Fibroblast of lung (primary cell): ENCODE measurements around the gene SMC1A. TPM values are rescaled to one million over a fixed set of nuclear protein-coding genes. Genes with fewer than 3 reads are reported as not detected.

Source experiments
- DNase-seq, 2 donors: peaks; one replicate each; pipeline versions ENCODE4 v3.0.0 to v3.0.0-alpha.2; 2010; ENCODE audit warnings: low read depth in 2 of 2
- H2AFZ ChIP-seq: 2 replicates; pipeline ENCODE4 v1.5.1; 2012; ENCODE audit warnings: low read length, control low read depth, inconsistent platforms
- H3K27ac ChIP-seq: 2 replicates; pipeline ENCODE4 v1.5.1; 2011; ENCODE audit warnings: low read length, control low read depth; ENCODE audit not compliant: insufficient read depth
- H3K27me3 ChIP-seq: 2 replicates; pipeline ENCODE4 v1.5.1; 2011; ENCODE audit warnings: mild to moderate bottlenecking, low read length; ENCODE audit not compliant: control insufficient read depth, insufficient read depth
- H3K36me3 ChIP-seq: 2 replicates; pipeline ENCODE4 v1.5.1; 2011; ENCODE audit warnings: low read length; ENCODE audit not compliant: control insufficient read depth, insufficient read depth
- H3K4me1 ChIP-seq: 2 replicates; pipeline ENCODE4 v1.5.1; 2011; ENCODE audit warnings: low read length; ENCODE audit not compliant: control insufficient read depth, insufficient read depth; ENCODE audit errors: extremely low read depth
- H3K4me2 ChIP-seq: 2 replicates; pipeline ENCODE4 v1.5.1; 2011; ENCODE audit warnings: low read length, control low read depth; ENCODE audit not compliant: insufficient read depth; ENCODE audit errors: extremely low read depth
- H3K4me3 ChIP-seq, 4 experiments: fragments of 200-600 bp in 1 of 4; sonication (generic) in 1 of 4; replicated peaks in 1 of 4; 2 replicates each; pipeline ENCODE4 v1.5.1; 2011 to 2016; ENCODE audit warnings: low read length in 4 of 4, low read depth in 3 of 4, mild to moderate bottlenecking in 3 of 4, control low read depth in 2 of 4, inconsistent platforms in 1 of 4, mixed read lengths in 1 of 4; ENCODE audit not compliant: insufficient read depth in 1 of 4; ENCODE audit errors: control extremely low read depth in 1 of 4
- H3K79me2 ChIP-seq: 2 replicates; pipeline ENCODE4 v1.5.1; 2012; ENCODE audit warnings: mild to moderate bottlenecking, low read length, inconsistent platforms; ENCODE audit not compliant: control insufficient read depth, insufficient read depth
- H3K9ac ChIP-seq: 2 replicates; pipeline ENCODE4 v1.5.1; 2011; ENCODE audit warnings: mild to moderate bottlenecking, low read length, control low read depth; ENCODE audit not compliant: insufficient read depth
- H3K9me3 ChIP-seq: 2 replicates; pipeline ENCODE4 v1.5.1; 2012; ENCODE audit warnings: low read depth, low read length; ENCODE audit not compliant: control insufficient read depth, insufficient read depth
- H4K20me1 ChIP-seq: 2 replicates; pipeline ENCODE4 v1.5.1; 2011; ENCODE audit warnings: low read length; ENCODE audit not compliant: control insufficient read depth, insufficient read depth; ENCODE audit errors: extremely low read depth
- EZH2 ChIP-seq: IDR thresholded peaks from 2 replicates; pipeline ENCODE4 v1.5.1; 2012; ENCODE audit warnings: low read length, control low read depth, mild to moderate bottlenecking; ENCODE audit errors: missing control alignments
- polyA plus RNA-seq, 2 donors: library from polyadenylated mRNA; depleted of rRNA in 1 of 2; stranded (reverse) in 1 of 2; unstranded in 1 of 2; fragments of >200 nt; gene quantifications; 2 replicates each; pipeline ENCODE4 v1.2.1, GENCODE V29; 2011 to 2012; ENCODE audit warnings: missing spikeins in 1 of 2
- total RNA-seq: library from RNA; depleted of rRNA; stranded (reverse); fragments of >200 nt; gene quantifications from 2 replicates; pipeline ENCODE4 v1.2.1, GENCODE V29; 2014
- TF ChIP-seq, protein P1 (sequence below), 2 donors: IDR thresholded peaks in 1 of 2; conservative IDR thresholded peaks in 1 of 2; 1 replicate in 1 of 2; 2 replicates in 1 of 2; pipeline ENCODE4 v1.5.1; 2011 to 2012; ENCODE audit warnings: low read length in 2 of 2, control low read depth in 1 of 2, inconsistent platforms in 1 of 2, low read depth in 1 of 2, mild to moderate bottlenecking in 1 of 2

The SMC1A gene
- total and polyA plus RNA-seq, 2 donors (not counting 1 experiment from before 2014, with no cell fraction given): 9.6 to 23.5 TPM

DNA sequence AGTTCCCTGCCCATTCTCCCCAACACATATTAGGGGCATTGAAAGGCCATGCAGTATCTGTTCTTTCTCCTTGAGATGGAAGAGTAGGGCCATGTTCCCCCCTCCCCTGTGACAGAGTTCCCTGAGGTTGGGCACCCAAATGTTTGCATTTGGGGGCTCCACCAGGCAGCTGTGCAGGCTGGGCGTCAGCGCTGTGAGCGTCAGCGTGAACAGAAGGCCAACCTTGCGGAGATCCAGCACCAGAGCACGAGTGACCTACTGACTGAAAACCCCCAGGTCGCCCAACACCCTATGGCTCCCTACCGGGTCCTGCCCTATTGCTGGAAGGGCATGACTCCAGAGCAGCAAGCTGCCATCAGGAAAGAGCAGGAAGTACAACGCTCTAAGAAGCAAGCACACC, 7.8 kb upstream of the SMC1A start:
- no peak overlapping the region for H3K4me2 ChIP-seq
- peaks cover 8% of the 10 kb centered on the region for H3K79me2 ChIP-seq
- no peak overlapping the region for H3K27ac ChIP-seq
- no peaks in the 10 kb centered on the region for H3K9me3 ChIP-seq
- no peaks in the 10 kb centered on the region for H4K20me1 ChIP-seq
- H2AFZ ChIP-seq: no peak overlapping the region
- no peak for TF ChIP-seq EZH2
- TF ChIP-seq, protein P1, sequence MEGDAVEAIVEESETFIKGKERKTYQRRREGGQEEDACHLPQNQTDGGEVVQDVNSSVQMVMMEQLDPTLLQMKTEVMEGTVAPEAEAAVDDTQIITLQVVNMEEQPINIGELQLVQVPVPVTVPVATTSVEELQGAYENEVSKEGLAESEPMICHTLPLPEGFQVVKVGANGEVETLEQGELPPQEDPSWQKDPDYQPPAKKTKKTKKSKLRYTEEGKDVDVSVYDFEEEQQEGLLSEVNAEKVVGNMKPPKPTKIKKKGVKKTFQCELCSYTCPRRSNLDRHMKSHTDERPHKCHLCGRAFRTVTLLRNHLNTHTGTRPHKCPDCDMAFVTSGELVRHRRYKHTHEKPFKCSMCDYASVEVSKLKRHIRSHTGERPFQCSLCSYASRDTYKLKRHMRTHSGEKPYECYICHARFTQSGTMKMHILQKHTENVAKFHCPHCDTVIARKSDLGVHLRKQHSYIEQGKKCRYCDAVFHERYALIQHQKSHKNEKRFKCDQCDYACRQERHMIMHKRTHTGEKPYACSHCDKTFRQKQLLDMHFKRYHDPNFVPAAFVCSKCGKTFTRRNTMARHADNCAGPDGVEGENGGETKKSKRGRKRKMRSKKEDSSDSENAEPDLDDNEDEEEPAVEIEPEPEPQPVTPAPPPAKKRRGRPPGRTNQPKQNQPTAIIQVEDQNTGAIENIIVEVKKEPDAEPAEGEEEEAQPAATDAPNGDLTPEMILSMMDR (conservative IDR thresholded peaks at IDR 0.05 in 1 of 2, IDR thresholded peaks at IDR 0.05 in 1 of 2; ENCODE audit: low read depth in 1 of 2, low read length in 2 of 2): no peak
- no peak overlapping the region for H3K4me3 ChIP-seq
- no peaks in the 10 kb centered on the region for H3K27me3 ChIP-seq
- H3K4me1 ChIP-seq: no peaks in the 10 kb centered on the region
- peaks cover 9% of the 10 kb centered on the region for H3K36me3 ChIP-seq
- H3K9ac ChIP-seq: no peak overlapping the region
- no peak for DNase-seq

DNA sequence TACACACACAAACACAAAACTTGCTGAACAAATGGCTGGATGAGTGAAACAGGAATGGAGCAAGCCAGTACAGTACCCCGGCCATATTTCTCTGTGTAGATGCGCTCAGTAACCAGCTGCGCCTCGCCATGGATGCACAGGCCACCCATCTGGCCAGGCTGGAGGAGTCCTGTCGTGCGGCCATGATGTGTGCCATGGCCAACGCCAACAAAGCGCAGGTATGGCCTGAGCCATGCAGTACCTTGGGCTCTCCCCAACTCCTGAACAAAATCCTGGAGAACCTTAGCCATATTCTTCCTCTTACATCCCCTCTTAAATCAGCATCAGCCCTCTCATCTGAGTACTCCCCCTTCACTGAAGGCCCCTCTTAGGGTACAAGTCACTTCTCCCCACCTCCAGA, 7.3 kb upstream of the SMC1A start:
- H3K27ac ChIP-seq: no peak overlapping the region
- H3K9ac ChIP-seq: no peak overlapping the region
- H3K79me2 ChIP-seq: peaks cover 8% of the 10 kb centered on the region
- H3K27me3 ChIP-seq: no peaks in the 10 kb centered on the region
- no peak overlapping the region for H2AFZ ChIP-seq
- peaks cover 9% of the 10 kb centered on the region for H3K36me3 ChIP-seq
- DNase-seq: no peak
- H4K20me1 ChIP-seq: no peaks in the 10 kb centered on the region
- no peaks in the 10 kb centered on the region for H3K4me1 ChIP-seq
- no peak overlapping the region for H3K4me3 ChIP-seq
- H3K4me2 ChIP-seq: no peak overlapping the region
- no peak for TF ChIP-seq EZH2
- TF ChIP-seq, protein P1 (conservative IDR thresholded peaks at IDR 0.05 in 1 of 2, IDR thresholded peaks at IDR 0.05 in 1 of 2; ENCODE audit: low read depth in 1 of 2, low read length in 2 of 2): no peak
- H3K9me3 ChIP-seq: no peaks in the 10 kb centered on the region

DNA sequence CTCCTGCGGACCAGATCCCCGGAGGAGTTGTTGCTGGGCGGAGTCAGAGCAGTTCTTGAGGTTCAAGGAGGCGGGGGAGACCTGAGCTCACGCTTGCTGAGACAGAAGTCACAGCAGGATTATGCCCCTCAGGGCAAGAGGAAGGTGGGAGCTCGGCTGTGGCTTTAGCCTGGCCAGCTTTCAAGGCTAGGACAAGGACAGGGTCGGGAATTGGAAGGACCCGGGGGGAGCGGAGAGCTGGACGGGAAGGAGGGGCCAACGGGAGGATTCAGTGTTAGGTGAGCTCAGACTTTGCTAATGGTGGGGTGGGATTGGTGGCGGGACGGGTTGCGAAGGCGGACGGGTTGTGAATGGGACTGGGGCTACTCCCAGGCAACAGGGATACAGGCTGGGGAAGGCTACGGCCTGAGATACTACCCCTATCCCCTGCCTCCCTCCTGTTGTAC, 430 bp upstream of the SMC1A start, which contains the start of gene RIBC1:
Gene RIBC1, plus strand, starts transcription at position 13 of the 446 bp plus-strand sequence. CDS start 3,404 bp downstream, outside the sequence.
- H3K9ac ChIP-seq: peak within 1 kb of the TSS; percentile 94
- TF ChIP-seq EZH2: no peak
- TF ChIP-seq, protein P1 (conservative IDR thresholded peaks at IDR 0.05 in 1 of 2, IDR thresholded peaks at IDR 0.05 in 1 of 2; ENCODE audit: low read depth in 1 of 2, low read length in 2 of 2): no peak
- peak within 1 kb of the TSS; percentile 98 for H3K27ac ChIP-seq
- no peaks in the 10 kb centered on the region for H3K27me3 ChIP-seq
- peak within 1 kb of the TSS; percentile 71 to 96 (median 84) for H3K4me3 ChIP-seq
- peaks cover 37% of the 10 kb centered on the region for H3K79me2 ChIP-seq
- no peaks in the 10 kb centered on the region for H3K36me3 ChIP-seq
- peak within 1 kb of the TSS; percentile 99 for H3K4me2 ChIP-seq
- H4K20me1 ChIP-seq: no peaks in the 10 kb centered on the region
- DNase-seq: no peak
- H3K9me3 ChIP-seq: no peaks in the 10 kb centered on the region
- H3K4me1 ChIP-seq: peaks cover 4% of the 10 kb centered on the region
- H2AFZ ChIP-seq: peak within 1 kb of the TSS; percentile 85
